HuH-7.5 (cell line): ENCODE results near the gene KLF15.

ENCODE experiments used
- DNase-seq: peaks from one replicate; pipeline ENCODE4 v3.0.0; 2011; ENCODE audit warnings: low spot score

KLF15 gene

DNA sequence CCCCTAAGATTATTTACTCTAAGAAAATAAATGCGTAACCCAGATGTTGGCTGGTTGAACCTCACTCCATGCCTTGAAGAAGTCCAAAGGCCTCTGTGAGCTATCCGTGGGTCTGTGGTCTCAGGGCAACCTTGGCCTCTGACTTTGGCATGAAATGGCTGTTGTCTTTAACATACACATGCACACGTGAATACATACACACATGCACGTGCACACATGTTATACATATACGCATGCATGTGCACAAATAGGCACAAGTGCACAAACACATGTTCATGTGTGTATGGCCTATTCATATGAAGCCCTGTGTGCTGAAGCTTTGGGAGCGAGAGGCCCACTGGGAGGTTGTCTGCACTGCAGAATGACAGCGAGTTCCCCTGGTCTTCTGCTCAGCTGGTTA lies 50.8 kb downstream of the KLF15 start:
- no peak for DNase-seq

DNA sequence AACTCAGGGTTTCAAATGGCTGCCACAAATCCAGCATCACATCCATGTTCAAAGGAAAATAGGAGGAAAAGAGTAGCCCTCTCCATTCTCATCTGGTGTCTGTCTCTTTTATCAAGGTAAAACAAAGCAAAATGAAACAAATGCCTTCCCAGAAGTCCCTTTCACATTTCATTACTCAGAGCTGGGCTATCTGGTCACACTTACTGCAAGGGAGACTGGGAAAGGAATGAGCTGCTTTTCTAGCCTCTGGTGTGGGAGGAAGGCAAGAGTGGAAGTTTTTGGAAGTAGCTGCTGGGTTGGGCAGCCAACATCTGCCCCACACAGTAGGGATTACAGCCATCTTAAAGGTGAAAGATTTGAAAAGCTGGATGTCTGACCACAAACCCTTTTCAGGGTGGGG lies 51.8 kb downstream of the KLF15 start:
- DNase-seq: no peak

DNA sequence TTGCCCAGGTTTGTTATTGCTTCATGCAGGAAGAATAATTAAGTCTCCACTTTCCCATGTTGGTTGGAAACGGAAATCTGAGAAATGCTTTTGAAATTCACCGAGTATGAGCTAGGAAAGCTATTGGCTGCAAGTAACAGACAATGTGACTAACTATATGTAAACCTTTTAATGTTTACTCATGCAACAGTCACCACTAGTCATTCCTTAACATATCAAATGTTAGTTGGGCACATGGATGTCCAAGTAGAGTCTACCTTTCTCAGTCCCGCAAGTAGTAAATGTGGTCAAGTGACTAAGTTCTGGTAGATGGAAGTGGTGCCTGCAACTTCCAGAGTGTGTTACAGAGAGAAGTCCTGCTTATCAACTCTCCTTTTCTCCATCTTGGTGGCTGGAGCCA lies 52.5 kb downstream of the KLF15 start:
- no peak for DNase-seq

DNA sequence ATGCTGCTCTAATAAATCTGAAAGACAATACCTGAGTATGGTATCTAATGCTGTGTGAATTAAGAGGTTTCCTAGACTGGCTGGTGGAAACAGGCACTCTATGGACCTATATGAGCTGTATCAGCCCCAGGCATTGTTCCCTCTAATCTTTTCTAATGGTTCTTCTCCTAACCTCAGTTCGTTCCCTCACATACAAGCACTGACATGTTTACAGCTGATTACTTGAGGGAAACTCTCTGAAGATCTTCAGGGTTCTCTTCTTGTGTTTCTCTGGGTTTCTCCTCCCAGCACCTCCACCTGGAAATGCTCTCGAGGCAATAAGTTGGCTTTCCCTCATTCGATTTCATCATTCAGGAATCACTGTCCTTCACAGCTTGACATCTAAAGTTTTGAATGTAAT lies 52.9 kb downstream of the KLF15 start:
- no peak for DNase-seq

DNA sequence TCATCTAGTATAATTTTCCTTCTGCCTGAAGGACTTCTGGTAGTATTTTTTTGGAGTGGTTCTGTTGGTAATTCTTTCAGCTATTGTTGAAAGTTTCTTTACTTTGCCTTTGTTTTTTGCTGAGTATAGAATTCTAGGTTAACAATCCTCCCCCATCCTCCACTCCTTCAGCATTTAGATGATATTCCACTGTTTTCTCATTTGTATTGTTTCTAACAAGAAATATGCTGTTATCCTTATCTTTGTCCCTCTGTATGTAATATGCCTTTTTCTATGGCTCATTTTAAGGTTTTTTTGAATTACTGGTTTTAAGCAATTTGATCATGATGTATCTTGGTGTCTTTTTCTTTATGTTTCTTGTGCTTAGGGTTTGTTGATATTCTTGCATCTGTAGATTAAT lies 53.9 kb downstream of the KLF15 start:
- no peak for DNase-seq

DNA sequence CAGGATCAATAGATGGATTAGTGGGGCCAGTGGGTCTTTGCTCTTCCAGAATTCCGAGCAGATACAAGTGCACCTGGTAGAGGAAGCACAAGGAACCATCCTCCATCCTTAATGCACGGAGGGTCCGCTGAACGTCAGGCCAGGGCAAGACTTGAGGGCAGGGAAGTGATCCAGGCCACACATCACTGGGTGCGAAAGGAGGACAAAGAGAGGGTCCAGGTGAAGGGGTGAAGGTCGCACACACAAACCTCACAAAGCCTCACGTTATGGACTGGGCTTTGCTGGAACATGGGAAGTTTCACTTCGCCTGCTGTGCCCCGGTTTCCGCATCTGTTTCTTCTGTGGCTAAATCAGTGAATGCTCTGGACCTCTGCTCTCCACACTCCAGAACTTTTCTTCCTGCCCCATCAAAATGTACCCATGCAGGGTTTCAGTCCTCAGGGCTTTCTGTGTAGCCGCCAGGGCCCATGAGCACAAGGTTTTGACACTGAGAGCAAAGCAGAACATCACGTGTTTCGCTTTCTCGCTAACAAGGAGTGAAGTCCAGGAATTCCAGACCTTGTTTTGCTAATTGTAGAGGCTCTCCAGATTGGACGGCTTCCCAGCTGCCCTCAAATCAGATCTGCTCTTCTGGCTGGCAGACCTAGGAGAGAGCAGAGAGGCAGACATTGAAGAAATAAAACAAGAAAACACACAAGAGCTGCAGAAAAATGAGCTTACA lies 56.3 kb downstream of the KLF15 start:
- no peak for DNase-seq

DNA sequence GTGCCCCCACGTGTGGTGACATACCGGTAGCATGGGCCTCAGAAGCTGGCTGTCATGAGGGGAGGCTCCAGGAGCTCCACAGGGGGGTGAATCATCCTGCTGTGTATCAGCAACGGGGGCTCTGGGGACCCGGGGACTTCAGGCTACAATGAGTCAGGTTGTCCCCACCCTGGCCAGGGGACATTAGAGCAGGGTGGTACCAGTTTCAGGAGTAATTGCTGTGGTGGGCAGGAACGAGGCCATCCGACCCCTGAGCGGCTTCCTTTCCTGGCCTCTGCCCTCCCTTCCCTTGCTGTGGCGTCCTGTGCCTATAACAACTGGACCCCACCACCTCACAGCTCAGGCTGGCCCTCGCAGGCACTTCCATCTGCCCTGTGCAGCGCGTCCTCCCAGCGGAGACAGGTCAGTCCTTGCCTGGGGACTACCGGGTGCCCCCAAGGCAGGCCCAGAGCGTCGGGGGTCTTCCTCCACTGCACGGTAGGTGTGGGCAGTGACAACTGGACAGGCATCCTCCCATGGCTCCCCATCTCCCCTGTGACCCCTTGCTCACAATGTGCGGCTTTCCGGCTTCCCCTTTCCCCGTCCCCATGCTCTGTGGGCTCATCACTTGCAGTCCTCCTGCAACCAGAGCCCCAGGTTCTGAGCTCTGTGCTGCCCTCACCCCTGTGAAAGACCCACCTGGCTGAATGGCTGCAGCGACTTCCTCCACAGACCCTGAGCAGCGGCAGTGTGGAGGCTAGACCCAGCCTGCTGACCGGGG lies 57.0 kb downstream of the KLF15 start:
- no peak for DNase-seq

DNA sequence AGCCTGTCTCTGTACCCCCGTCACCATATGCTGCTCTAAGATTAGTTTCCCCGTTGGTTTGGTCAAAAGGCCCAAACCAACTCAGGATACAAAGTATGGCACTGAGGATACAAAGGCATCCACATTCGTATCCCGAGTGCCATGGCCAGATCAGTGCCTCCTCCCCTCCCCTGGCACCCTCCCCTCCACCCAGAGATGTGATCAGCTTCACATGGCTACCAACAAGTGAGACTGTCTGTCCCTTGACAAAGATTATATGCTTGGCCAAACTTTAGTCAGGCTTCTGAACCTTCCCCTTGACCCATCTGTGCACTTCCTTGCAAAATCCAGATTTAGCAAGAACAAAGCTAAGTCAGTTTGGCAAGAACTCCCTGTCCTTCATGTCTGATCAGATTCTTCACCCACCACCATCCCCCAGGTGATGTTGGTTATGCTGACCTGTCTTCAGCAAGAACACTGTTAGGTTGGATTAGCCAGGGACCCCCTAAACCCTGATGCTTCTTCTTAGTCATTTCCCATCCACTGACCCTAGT lies 61.7 kb downstream of the KLF15 start:
- no peak for DNase-seq

DNA sequence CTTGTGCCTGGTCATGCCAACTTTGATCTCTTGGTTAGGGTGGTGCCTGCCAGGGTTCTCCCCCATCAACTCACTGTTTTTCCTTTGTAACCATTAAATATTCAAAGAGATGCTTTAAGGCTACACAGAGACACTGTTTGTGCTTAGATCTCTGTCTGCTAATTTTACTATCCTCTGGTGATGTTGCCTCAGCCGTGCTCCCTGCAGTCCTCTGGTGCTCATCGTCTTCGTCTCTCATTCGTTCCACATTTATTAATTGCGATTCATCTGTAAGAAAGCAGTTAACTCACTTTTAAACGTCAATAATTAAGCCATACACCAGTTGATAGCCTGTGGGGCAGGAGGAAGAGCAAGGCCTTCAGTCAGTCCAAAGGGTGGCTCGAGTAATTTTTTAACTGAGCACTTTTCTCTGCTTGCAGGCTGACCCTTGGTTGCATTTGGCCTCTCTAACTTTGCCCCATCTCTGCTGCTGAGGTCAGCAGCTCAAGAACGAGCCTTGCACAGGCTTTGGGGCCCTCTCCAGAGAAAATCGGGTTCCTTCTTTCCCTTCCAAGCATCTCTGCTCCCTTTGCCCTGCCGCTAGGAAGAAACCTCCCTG lies 62.9 kb downstream of the KLF15 start:
- no peak for DNase-seq

DNA sequence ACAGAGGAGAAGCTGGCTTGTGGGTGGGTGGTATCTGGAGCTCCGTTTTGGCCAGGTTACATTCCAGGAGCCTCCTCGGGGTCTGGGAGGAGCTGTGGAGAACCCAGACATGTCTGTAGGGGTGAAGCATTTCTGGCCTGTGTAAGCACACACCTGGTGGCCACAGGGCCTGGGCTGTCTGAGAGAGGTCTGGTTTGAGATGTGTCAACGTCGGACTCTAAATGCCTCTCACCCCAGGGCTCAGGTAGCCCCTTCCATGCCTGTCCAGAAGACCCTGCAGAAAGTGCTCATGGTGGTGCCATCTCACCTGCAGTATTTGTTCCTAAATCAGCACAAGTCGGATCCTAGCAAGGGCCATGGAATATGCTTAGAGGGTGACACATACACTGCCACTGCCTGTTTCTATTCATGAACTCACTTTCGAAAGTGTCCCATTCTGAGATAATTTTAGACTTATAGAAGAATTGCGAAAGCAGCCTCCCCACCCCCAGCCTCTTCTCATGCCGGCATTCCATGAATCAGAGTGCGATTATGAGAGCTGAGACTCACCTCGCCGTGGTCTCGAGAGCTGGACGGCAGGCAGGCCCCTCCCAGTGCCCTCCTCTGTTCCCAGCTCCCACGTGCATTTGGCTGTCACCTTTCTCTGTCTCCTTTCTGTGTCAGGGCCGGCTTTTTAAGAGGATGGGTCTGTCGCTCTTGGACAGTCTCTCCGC lies 63.7 kb downstream of the KLF15 start:
- DNase-seq: no peak
